Measurements from ENCODE around the gene IFNGR2. TPM values are rescaled to one million over a fixed set of nuclear protein-coding genes. Genes with fewer than 3 reads are reported as not detected.
A peak's percentile ranks its signal among the peaks of the same experiment; 100 is the strongest.

Gene IFNGR2
- total RNA-seq, 4 donors from 2014 or later, result 69.5 to 121 (median 82.4) TPM

DNA sequence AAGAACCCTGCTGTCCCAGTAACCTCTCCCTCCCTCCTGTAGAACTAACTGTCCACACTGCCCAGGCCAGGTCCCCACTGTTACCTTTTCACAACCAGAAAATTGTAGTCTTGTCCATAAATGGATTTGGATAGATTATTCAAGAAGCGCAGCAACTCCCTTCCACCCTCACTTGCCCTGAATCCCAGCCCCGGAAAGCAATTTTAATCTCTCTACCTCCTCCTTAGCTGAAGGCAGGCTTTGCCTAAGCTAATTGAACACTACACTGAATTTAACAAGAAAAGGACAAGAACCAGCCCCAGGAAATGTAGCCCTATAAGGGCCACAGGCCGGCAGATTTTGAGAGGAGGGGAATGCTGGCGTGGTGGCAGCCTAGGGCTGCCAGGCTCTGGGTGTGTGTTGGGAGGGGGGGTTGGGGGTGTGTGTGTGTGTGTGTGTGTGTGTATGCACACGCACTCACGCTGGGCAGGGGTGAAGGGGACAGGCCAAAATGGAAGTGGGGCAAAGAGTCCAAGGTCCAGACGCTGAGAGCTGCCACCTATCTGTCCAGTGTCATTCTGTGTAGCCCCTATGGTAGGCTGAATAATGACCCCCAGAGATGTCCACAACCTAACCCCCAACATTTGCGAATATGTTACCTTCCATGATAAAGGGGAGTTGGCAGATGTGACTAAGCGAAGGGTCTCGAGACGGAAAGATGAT is 10.8 kb upstream of the IFNGR2 start:
- TF ChIP-seq, protein P1, sequence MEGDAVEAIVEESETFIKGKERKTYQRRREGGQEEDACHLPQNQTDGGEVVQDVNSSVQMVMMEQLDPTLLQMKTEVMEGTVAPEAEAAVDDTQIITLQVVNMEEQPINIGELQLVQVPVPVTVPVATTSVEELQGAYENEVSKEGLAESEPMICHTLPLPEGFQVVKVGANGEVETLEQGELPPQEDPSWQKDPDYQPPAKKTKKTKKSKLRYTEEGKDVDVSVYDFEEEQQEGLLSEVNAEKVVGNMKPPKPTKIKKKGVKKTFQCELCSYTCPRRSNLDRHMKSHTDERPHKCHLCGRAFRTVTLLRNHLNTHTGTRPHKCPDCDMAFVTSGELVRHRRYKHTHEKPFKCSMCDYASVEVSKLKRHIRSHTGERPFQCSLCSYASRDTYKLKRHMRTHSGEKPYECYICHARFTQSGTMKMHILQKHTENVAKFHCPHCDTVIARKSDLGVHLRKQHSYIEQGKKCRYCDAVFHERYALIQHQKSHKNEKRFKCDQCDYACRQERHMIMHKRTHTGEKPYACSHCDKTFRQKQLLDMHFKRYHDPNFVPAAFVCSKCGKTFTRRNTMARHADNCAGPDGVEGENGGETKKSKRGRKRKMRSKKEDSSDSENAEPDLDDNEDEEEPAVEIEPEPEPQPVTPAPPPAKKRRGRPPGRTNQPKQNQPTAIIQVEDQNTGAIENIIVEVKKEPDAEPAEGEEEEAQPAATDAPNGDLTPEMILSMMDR (IDR thresholded peaks at IDR 0.05), result no peak
- DNase-seq (ENCODE audit: low spot score) (no peak), ATAC-seq (ENCODE audit: low FRiP score) (no peak)

- DNase-seq (ENCODE audit: low spot score) (no peak), ATAC-seq (ENCODE audit: low FRiP score) (no peak)
- TF ChIP-seq, protein P1 (IDR thresholded peaks at IDR 0.05), result no peak
Measured at GRCh38 chr21:33393348-33393747, 9.9 kb upstream of the IFNGR2 start.

DNA sequence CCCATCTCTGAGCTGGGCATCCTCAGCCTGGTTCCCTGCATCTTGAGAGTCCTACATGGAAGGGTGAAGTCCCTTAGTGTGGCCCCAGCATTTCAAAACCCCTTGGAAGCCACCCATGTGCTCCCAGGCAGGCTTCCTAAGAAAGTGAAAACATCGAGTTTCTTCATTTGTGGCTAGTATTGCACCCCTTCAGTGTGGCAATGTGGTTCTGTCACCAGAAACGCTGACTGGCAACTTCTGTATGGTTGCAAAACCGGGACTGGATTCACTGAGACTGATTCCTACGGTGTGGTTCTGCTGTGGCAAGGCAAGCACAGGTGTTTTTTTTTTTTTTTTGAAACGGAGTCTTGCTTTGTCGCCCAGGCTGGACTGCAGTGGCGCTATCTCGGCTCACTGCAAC is 9.0 kb upstream of the IFNGR2 start:
- DNase-seq (ENCODE audit: low spot score) (no peak), ATAC-seq (ENCODE audit: low FRiP score) (no peak)
- TF ChIP-seq, protein P1 (IDR thresholded peaks at IDR 0.05), result no peak

- TF ChIP-seq, protein P1 (IDR thresholded peaks at IDR 0.05), result no peak
- peak; percentile 70 for ATAC-seq (ENCODE audit: low FRiP score)
- no peak for DNase-seq (ENCODE audit: low spot score)
Measured at GRCh38 chr21:33395891-33396331, 7.3 kb upstream of the IFNGR2 start.

GRCh38 chr21:33396436-33396835 is 6.8 kb upstream of the IFNGR2 start:
- ATAC-seq (ENCODE audit: low FRiP score), result no peak
- TF ChIP-seq, protein P1 (IDR thresholded peaks at IDR 0.05), result no peak
- no peak for DNase-seq (ENCODE audit: low spot score)

- ATAC-seq (ENCODE audit: low FRiP score), result peak; percentile 23
Measured at GRCh38 chr21:33396951-33397350, 6.3 kb upstream of the IFNGR2 start.

More at GRCh38 chr21:33396951-33397350, 6.3 kb upstream of the IFNGR2 start:
- no peak for DNase-seq (ENCODE audit: low spot score)
- TF ChIP-seq, protein P1 (IDR thresholded peaks at IDR 0.05), result no peak

All from omental fat pad (tissue), 4 donors.